Right lobe of liver (tissue), 4 donors: Measurements from ENCODE around the gene SLC16A8.

Source experiments
- CTCF ChIP-seq, 4 donors: fragments of 200-600 bp in 3 of 4; fragments of 450-650 bp in 1 of 4; IDR thresholded peaks; one replicate each; pipeline versions ENCODE4 v1.5.1 to v1.8.0; 2016 to 2022; ENCODE audit warnings: antibody characterized with exemption in 4 of 4, mild to moderate bottlenecking in 2 of 4
- POLR2A ChIP-seq: fragments of 450-650 bp; IDR thresholded peaks from one replicate; pipeline ENCODE4 v1.6.1; 2017; ENCODE audit warnings: antibody characterized with exemption, mild to moderate bottlenecking
- donor health status: DM: no; HTN: no; CAD: no.
- donor health status: DM: no; HTN: no; CAD: no.
- donor health status: DM: no; HTN: yes; CAD: no.

- TF ChIP-seq CTCF (IDR thresholded peaks at IDR 0.05) (no peak), POLR2A (no peak)
Observed at GRCh38 chr22:38089474-38089851, 5.5 kb upstream of the SLC16A8 start.
